ENCODE data around the gene PROK1.

Gene PROK1

GRCh38 chr1:110498270-110498669, 47.3 kb downstream of the PROK1 start:
- no peak for TF ChIP-seq CTCF (IDR thresholded peaks at IDR 0.05; ENCODE audit: low read depth, low read length)
- H3K4me3 ChIP-seq (replicated peaks in 1 of 2; ENCODE audit: low read depth in 2 of 2, low read length in 2 of 2), result no peak overlapping the region
- no peak for DNase-seq (ENCODE audit: low read depth in 2 of 2)

DNA sequence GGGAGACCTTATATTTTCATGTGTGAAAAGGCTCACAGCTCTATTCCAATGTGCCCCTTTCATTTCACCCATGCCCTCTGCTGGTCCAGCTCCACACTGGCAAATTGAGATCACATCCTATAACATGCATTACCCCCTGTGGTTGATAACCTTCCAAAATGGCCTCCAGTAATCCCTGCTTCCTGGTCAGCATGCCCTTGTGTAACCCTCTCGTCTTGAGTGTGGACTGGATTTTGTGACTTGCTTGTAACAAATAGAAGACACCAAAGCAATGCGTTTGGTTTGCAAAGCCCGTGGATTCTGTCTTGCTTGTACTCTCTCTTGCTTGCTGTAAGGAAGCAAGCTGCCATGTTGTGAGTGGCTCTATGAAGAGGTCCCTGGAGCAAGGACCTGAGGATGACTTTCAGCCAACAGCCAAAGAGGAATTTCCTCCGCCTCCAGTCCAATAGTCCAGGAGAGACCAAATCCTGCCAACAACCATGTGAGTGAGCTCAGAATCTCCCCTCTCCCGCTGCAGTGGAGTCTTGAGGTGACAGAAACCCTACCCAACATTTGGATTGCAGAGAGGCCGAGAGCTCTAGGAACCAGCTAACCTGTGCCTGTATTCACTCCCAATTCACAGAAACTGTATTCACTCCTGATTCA, 50.7 kb downstream of the PROK1 start:
- H3K4me3 ChIP-seq (replicated peaks in 1 of 2; ENCODE audit: low read depth in 2 of 2, low read length in 2 of 2), result no peak overlapping the region
- no peak for TF ChIP-seq CTCF (IDR thresholded peaks at IDR 0.05; ENCODE audit: low read depth, low read length)
- DNase-seq (ENCODE audit: low read depth in 2 of 2), result no peak

- no peak for TF ChIP-seq CTCF (IDR thresholded peaks at IDR 0.05; ENCODE audit: low read depth, low read length)
- no peak for DNase-seq (ENCODE audit: low read depth in 2 of 2)
- no peak overlapping the region for H3K4me3 ChIP-seq (replicated peaks in 1 of 2; ENCODE audit: low read depth in 2 of 2, low read length in 2 of 2)
Measured at GRCh38 chr1:110502402-110503151, 51.6 kb downstream of the PROK1 start.

DNA sequence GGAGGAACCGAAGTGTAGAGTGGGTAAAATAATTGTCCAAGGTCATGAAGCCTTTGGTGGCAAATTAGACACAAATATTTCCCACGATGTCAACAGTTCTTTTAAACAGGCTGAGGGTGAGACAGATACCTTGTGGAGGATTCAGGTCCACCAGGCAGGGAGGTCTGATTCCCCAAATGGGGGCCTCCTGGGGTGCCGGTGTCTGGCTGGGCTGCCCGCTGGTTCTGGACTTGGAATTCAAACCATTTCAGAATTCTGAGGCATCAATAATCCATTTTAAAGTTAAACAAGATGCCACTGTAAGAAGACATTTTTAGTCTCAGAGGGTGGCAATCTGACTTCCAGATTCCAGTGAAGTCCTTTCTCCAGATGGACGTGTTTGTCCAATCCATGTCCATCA, 52.5 kb downstream of the PROK1 start:
- DNase-seq (ENCODE audit: low read depth in 2 of 2), result no peak
- TF ChIP-seq CTCF (IDR thresholded peaks at IDR 0.05; ENCODE audit: low read depth, low read length), result no peak
- H3K4me3 ChIP-seq (replicated peaks in 1 of 2; ENCODE audit: low read depth in 2 of 2, low read length in 2 of 2), result no peak overlapping the region

DNA sequence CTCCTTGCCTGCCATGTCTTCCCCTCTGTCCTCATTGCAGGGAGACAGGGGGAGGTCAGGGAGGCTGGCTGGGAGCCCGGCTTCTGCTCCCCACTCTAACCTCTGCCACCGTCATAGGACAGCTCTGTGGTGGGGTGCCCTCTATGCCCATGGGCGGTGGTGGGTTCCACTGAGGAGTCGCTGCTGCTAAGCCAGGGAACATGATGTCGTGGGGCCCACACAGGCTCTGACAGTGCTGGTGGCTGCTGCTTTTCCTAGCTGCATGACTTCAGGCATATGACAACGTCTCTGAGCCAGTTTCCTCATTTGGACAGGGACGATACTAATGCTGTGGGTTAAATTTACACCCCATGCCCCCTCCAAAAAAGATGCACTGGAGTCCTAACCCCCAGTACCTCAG, 53.3 kb downstream of the PROK1 start:
- DNase-seq (ENCODE audit: low read depth in 2 of 2), result no peak
- no peak for TF ChIP-seq CTCF (IDR thresholded peaks at IDR 0.05; ENCODE audit: low read depth, low read length)
- no peak overlapping the region for H3K4me3 ChIP-seq (replicated peaks in 1 of 2; ENCODE audit: low read depth in 2 of 2, low read length in 2 of 2)

- no peak for DNase-seq (ENCODE audit: low read depth in 2 of 2)
- no peak for TF ChIP-seq CTCF (IDR thresholded peaks at IDR 0.05; ENCODE audit: low read depth, low read length)
- no peak overlapping the region for H3K4me3 ChIP-seq (replicated peaks in 1 of 2; ENCODE audit: low read depth in 2 of 2, low read length in 2 of 2)
Measured at GRCh38 chr1:110505596-110505995, 54.6 kb downstream of the PROK1 start.
